GM12873 (cell line): Measurements from ENCODE around the gene PSMD2.

ENCODE experiments used
- CTCF ChIP-seq: IDR thresholded peaks from 2 replicates; pipeline ENCODE4 v1.5.1; 2012; ENCODE audit warnings: low read depth, mild to moderate bottlenecking, moderate library complexity, low read length, control low read depth; ENCODE audit not compliant: insufficient read depth; ENCODE audit errors: missing control alignments

PSMD2 gene

GRCh38 chr3:184352149-184352785 is 53.2 kb downstream of the PSMD2 start:
- TF ChIP-seq CTCF: no peak

- TF ChIP-seq CTCF: no peak
Observed at GRCh38 chr3:184352897-184353545, 54.0 kb downstream of the PSMD2 start.

GRCh38 chr3:184353546-184353941 is 54.5 kb downstream of the PSMD2 start:
- TF ChIP-seq CTCF: no peak

GRCh38 chr3:184354121-184354728 is 55.2 kb downstream of the PSMD2 start:
- peak; percentile 85 for TF ChIP-seq CTCF

- TF ChIP-seq CTCF: no peak
Observed at GRCh38 chr3:184354754-184355153, 55.7 kb downstream of the PSMD2 start.

GRCh38 chr3:184355261-184356040 is 56.4 kb downstream of the PSMD2 start:
- TF ChIP-seq CTCF: no peak

- no peak for TF ChIP-seq CTCF
Observed at GRCh38 chr3:184357248-184358123, 58.4 kb downstream of the PSMD2 start.
